ENCODE measurements around the gene CIB4.

GRCh38 chr2:26556309-26557243 is 84.6 kb downstream of the CIB4 start:
- no peak for TF ChIP-seq EZH2 (IDR thresholded peaks at IDR 0.05; ENCODE audit: borderline replicate concordance, low read depth, low read length, poor library complexity, severe bottlenecking)
- no peak for TF ChIP-seq CTCF (conservative IDR thresholded peaks at IDR 0.05; ENCODE audit: low read depth, low read length)
